GM23338 (cell line): ENCODE data around the gene MBD5. TPM values are rescaled to one million over a fixed set of nuclear protein-coding genes. Genes with fewer than 3 reads are reported as not detected.

ENCODE experiments used
- ATAC-seq: fragments of 200-7000 bp; cut with Tn5 transposase; 3 replicates; pipeline ENCODE4 v1.9.1; 2020
- DNase-seq: peaks from one replicate; pipeline ENCODE4 v3.0.0-alpha.2; 2015; ENCODE audit warnings: low spot score
- H2AFZ ChIP-seq: fragments of 200-600 bp; sonication (generic); 2 replicates; pipeline ENCODE4 v1.8.0; 2016; ENCODE audit warnings: antibody characterized with exemption, mild to moderate bottlenecking, moderate library complexity
- H3F3A ChIP-seq: fragments of 200-600 bp; sonication (generic); replicated peaks from 2 replicates; pipeline ENCODE4 v1.8.0; 2017; ENCODE audit warnings: antibody characterized with exemption, mixed run types, low read depth
- H3K27ac ChIP-seq: fragments of 200-600 bp; sonication (generic); 2 replicates; pipeline ENCODE4 v1.6.1; 2016; ENCODE audit warnings: low read depth
- H3K27me3 ChIP-seq: fragments of 200-600 bp; sonication (generic); 2 replicates; pipeline ENCODE4 v1.8.0; 2016; ENCODE audit warnings: mild to moderate bottlenecking, mixed run types, moderate library complexity; ENCODE audit not compliant: insufficient read depth
- H3K36me3 ChIP-seq: fragments of 200-600 bp; sonication (generic); 2 replicates; pipeline ENCODE4 v1.8.0; 2016; ENCODE audit warnings: mild to moderate bottlenecking; ENCODE audit not compliant: insufficient read depth
- H3K4me1 ChIP-seq: fragments of 200-600 bp; sonication (generic); 2 replicates; pipeline ENCODE4 v1.8.0; 2016; ENCODE audit warnings: mild to moderate bottlenecking, moderate library complexity; ENCODE audit not compliant: insufficient read depth
- H3K4me2 ChIP-seq: fragments of 200-600 bp; sonication (generic); 2 replicates; pipeline ENCODE4 v1.7.1; 2017; ENCODE audit warnings: mixed run types
- H3K4me3 ChIP-seq: fragments of 200-600 bp; sonication (generic); 2 replicates; pipeline ENCODE4 v1.6.1; 2016; ENCODE audit warnings: mixed run types
- H3K79me2 ChIP-seq: fragments of 200-600 bp; sonication (generic); replicated peaks from 2 replicates; pipeline ENCODE4 v1.8.0; 2017; ENCODE audit warnings: mild to moderate bottlenecking; ENCODE audit not compliant: insufficient read depth
- H3K9me2 ChIP-seq: fragments of 200-600 bp; sonication (generic); 2 replicates; pipeline ENCODE4 v1.8.0; 2017; ENCODE audit not compliant: insufficient read depth
- H4K20me1 ChIP-seq: fragments of 200-600 bp; sonication (generic); replicated peaks from 2 replicates; pipeline ENCODE4 v1.8.0; 2017; ENCODE audit warnings: mild to moderate bottlenecking; ENCODE audit not compliant: insufficient read depth
- H3K27ac Mint-ChIP-seq: 2 replicates; pipeline ENCODE4 v1.8.0; 2020; ENCODE audit warnings: inconsistent platforms, mild to moderate bottlenecking, moderate library complexity, mixed read lengths
- H3K27me3 Mint-ChIP-seq: 3 replicates; pipeline ENCODE4 v1.8.0; 2022; ENCODE audit warnings: low read depth, mild to moderate bottlenecking, moderate library complexity, mixed read lengths, inconsistent platforms; ENCODE audit not compliant: insufficient read depth, poor library complexity
- H3K36me3 Mint-ChIP-seq: 3 replicates; pipeline ENCODE4 v1.8.0; 2021; ENCODE audit warnings: low read depth, mild to moderate bottlenecking, inconsistent platforms, moderate library complexity, mixed read lengths
- H3K4me1 Mint-ChIP-seq: 3 replicates; pipeline ENCODE4 v1.8.0; 2020; ENCODE audit warnings: mild to moderate bottlenecking, inconsistent platforms, mixed read lengths
- H3K4me3 Mint-ChIP-seq: 3 replicates; pipeline ENCODE4 v1.8.0; 2021; ENCODE audit warnings: moderate library complexity, mild to moderate bottlenecking, inconsistent platforms, mixed read lengths
- H3K9me3 Mint-ChIP-seq: 3 replicates; pipeline ENCODE4 v1.8.0; 2020; ENCODE audit warnings: moderate library complexity, mild to moderate bottlenecking, inconsistent platforms, mixed read lengths
- CREB1 ChIP-seq: fragments of 250-450 bp; sonication (Bioruptor Pico); IDR thresholded peaks from 2 replicates; pipeline ENCODE4 v1.5.0; 2020; ENCODE audit warnings: low read depth, mild to moderate bottlenecking, moderate library complexity
- EZH2 ChIP-seq: fragments of 200-600 bp; sonication (generic); IDR thresholded peaks from one replicate; pipeline ENCODE4 v1.8.0; 2017; ENCODE audit warnings: antibody characterized with exemption, mild to moderate bottlenecking, low read depth; ENCODE audit not compliant: unreplicated experiment
- EZH2phosphoT487 ChIP-seq: fragments of 200-600 bp; sonication (generic); IDR thresholded peaks from one replicate; pipeline ENCODE4 v1.8.1; 2018; ENCODE audit warnings: antibody characterized with exemption; ENCODE audit not compliant: unreplicated experiment
- JUNB ChIP-seq: IDR thresholded peaks from one replicate; pipeline ENCODE4 v1.6.1; 2016; ENCODE audit warnings: antibody characterized with exemption; ENCODE audit not compliant: unreplicated experiment
- NANOG ChIP-seq: IDR thresholded peaks from 2 replicates; pipeline ENCODE4 v1.6.1; 2016; ENCODE audit warnings: antibody characterized with exemption, borderline replicate concordance
- POLR2AphosphoS5 ChIP-seq: IDR thresholded peaks from 2 replicates; pipeline ENCODE4 v1.6.1; 2016; ENCODE audit warnings: antibody characterized with exemption, low read depth
- STAT1 ChIP-seq: IDR thresholded peaks from one replicate; pipeline ENCODE4 v1.6.1; 2016; ENCODE audit warnings: antibody characterized with exemption; ENCODE audit not compliant: unreplicated experiment
- ZNF114 ChIP-seq: fragments of 250-450 bp; sonication (Bioruptor Pico); IDR thresholded peaks from 2 replicates; pipeline ENCODE4 v1.5.0; 2020; ENCODE audit warnings: mild to moderate bottlenecking, moderate library complexity
- ZNF331 ChIP-seq: fragments of 250-450 bp; sonication (Bioruptor Pico); IDR thresholded peaks from 2 replicates; pipeline ENCODE4 v1.5.0; 2020; ENCODE audit warnings: low read depth, mild to moderate bottlenecking, moderate library complexity
- polyA plus RNA-seq: library from polyadenylated mRNA; unstranded; fragments of >200 nt; fragmentation: Nextera tagmentation; extraction: Ambion mirVana; gene quantifications from 2 replicates; pipeline ENCODE4 v1.2.1, GENCODE V29; 2016
- total RNA-seq: library from RNA; depleted of rRNA; stranded (reverse); fragments of >200 nt; shearing (Covaris generic); gene quantifications from 2 replicates; pipeline ENCODE4 v1.2.3, GENCODE V29; 2014
- TF ChIP-seq, protein P1 (sequence below), 2 experiments: fragments of 200-600 bp in 1 of 2; sonication (generic) in 1 of 2; conservative IDR thresholded peaks; 2 replicates each; pipeline versions ENCODE4 v1.5.1 to v1.6.1; 2016 to 2017; ENCODE audit warnings: antibody characterized with exemption in 2 of 2, low read depth in 2 of 2, mild to moderate bottlenecking in 2 of 2, moderate library complexity in 1 of 2
- TF ChIP-seq, protein P2 (sequence below): IDR thresholded peaks from one replicate; pipeline ENCODE4 v1.6.1; 2018; ENCODE audit warnings: antibody characterized with exemption; ENCODE audit not compliant: unreplicated experiment
- TF ChIP-seq, protein P3 (sequence below): IDR thresholded peaks from 2 replicates; pipeline ENCODE4 v1.6.1; 2016; ENCODE audit warnings: antibody characterized with exemption

The MBD5 gene
- total and polyA plus RNA-seq, 2 experiments from 2014 or later = 16.2 to 23.1 TPM

DNA sequence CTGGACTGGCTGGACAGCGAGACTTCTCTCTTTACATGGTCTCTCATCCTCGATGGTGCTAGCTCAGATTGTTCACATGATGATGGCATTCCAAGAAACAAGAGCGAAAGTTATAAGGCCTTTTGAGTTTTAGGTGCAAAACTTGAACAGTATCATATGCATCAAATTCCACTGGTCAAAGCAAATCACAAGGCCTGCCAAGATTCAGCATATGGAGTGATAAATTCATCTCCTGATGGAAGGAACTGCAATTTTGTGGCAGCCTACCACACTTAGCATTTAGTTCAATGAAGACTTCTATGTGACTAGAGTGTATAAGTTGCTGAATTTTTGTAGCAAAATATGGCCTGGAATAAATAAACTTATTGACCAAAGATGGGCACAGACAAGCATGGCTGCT, 429.6 kb downstream of the MBD5 start (continued):
- TF ChIP-seq, protein P1, sequence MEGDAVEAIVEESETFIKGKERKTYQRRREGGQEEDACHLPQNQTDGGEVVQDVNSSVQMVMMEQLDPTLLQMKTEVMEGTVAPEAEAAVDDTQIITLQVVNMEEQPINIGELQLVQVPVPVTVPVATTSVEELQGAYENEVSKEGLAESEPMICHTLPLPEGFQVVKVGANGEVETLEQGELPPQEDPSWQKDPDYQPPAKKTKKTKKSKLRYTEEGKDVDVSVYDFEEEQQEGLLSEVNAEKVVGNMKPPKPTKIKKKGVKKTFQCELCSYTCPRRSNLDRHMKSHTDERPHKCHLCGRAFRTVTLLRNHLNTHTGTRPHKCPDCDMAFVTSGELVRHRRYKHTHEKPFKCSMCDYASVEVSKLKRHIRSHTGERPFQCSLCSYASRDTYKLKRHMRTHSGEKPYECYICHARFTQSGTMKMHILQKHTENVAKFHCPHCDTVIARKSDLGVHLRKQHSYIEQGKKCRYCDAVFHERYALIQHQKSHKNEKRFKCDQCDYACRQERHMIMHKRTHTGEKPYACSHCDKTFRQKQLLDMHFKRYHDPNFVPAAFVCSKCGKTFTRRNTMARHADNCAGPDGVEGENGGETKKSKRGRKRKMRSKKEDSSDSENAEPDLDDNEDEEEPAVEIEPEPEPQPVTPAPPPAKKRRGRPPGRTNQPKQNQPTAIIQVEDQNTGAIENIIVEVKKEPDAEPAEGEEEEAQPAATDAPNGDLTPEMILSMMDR (conservative IDR thresholded peaks at IDR 0.05; ENCODE audit: low read depth in 2 of 2) = no peak
- TF ChIP-seq CREB1 = no peak
- TF ChIP-seq EZH2phosphoT487 = no peak

DNA sequence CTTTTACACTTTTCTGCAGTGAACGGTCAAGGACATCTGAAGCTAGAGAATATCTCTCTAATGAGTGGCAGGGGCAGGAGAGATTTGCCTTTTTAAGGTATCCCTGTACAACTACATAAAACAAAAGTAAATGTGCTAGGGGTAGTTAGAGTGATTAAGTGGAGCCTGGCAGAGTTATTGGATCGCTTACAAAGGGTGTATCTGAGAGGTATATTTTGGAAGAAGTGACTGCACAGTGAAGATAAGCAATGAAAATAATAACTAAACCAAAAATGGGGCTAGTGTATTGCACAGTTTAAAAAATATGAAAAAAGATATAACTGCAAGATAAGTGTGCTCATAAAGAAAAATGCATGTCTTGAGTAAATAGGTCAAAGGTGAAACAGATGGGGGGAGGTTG, 430.2 kb downstream of the MBD5 start:
- no peak overlapping the region for H3K4me3 ChIP-seq
- no peak overlapping the region for H3K4me2 ChIP-seq
- no peaks in the 10 kb centered on the region for H3K9me2 ChIP-seq
- H3K79me2 ChIP-seq = no peaks in the 10 kb centered on the region
- H3K27me3 ChIP-seq = no peaks in the 10 kb centered on the region
- H3K36me3 ChIP-seq = no peaks in the 10 kb centered on the region
- ATAC-seq (no peak), DNase-seq (no peak)
- no peak overlapping the region for H2AFZ ChIP-seq
- no peaks in the 10 kb centered on the region for H3K27me3 Mint-ChIP-seq
- no peak overlapping the region for H3K27ac ChIP-seq
- no peaks in the 10 kb centered on the region for H3K9me3 Mint-ChIP-seq
- no peaks in the 10 kb centered on the region for H3F3A ChIP-seq
- peaks cover 6% of the 10 kb centered on the region; the same call in 2 of the 3 replicates for H3K4me1 Mint-ChIP-seq
- H4K20me1 ChIP-seq = no peaks in the 10 kb centered on the region
- no peak overlapping the region; the same call in 1 of the 2 replicates for H3K27ac Mint-ChIP-seq
- H3K4me3 Mint-ChIP-seq = no peak overlapping the region
- no peaks in the 10 kb centered on the region for H3K36me3 Mint-ChIP-seq
- no peaks in the 10 kb centered on the region for H3K4me1 ChIP-seq
- TF ChIP-seq POLR2AphosphoS5 (no peak), ZNF331 (CRISPR knock-in tag) (no peak), CREB1 (no peak), EZH2 (no peak), STAT1 (no peak), ZNF114 (no peak), NANOG (no peak), JUNB (no peak), EZH2phosphoT487 (no peak)
- TF ChIP-seq, protein P2, sequence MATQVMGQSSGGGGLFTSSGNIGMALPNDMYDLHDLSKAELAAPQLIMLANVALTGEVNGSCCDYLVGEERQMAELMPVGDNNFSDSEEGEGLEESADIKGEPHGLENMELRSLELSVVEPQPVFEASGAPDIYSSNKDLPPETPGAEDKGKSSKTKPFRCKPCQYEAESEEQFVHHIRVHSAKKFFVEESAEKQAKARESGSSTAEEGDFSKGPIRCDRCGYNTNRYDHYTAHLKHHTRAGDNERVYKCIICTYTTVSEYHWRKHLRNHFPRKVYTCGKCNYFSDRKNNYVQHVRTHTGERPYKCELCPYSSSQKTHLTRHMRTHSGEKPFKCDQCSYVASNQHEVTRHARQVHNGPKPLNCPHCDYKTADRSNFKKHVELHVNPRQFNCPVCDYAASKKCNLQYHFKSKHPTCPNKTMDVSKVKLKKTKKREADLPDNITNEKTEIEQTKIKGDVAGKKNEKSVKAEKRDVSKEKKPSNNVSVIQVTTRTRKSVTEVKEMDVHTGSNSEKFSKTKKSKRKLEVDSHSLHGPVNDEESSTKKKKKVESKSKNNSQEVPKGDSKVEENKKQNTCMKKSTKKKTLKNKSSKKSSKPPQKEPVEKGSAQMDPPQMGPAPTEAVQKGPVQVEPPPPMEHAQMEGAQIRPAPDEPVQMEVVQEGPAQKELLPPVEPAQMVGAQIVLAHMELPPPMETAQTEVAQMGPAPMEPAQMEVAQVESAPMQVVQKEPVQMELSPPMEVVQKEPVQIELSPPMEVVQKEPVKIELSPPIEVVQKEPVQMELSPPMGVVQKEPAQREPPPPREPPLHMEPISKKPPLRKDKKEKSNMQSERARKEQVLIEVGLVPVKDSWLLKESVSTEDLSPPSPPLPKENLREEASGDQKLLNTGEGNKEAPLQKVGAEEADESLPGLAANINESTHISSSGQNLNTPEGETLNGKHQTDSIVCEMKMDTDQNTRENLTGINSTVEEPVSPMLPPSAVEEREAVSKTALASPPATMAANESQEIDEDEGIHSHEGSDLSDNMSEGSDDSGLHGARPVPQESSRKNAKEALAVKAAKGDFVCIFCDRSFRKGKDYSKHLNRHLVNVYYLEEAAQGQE = no peak
- TF ChIP-seq, protein P3, sequence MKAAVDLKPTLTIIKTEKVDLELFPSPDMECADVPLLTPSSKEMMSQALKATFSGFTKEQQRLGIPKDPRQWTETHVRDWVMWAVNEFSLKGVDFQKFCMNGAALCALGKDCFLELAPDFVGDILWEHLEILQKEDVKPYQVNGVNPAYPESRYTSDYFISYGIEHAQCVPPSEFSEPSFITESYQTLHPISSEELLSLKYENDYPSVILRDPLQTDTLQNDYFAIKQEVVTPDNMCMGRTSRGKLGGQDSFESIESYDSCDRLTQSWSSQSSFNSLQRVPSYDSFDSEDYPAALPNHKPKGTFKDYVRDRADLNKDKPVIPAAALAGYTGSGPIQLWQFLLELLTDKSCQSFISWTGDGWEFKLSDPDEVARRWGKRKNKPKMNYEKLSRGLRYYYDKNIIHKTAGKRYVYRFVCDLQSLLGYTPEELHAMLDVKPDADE = no peak
- TF ChIP-seq, protein P1 (conservative IDR thresholded peaks at IDR 0.05; ENCODE audit: low read depth in 2 of 2) = no peak
